Endothelial cell of umbilical vein (primary cell): Measurements from ENCODE around the gene GPATCH11. TPM values are rescaled to one million over a fixed set of nuclear protein-coding genes. Genes with fewer than 3 reads are reported as not detected.

Source experiments
- BruUV-seq: library from RNA; stranded (reverse); fragments of 400-500 nt; replicated peaks from 2 replicates; lab custom pipeline; 2021; lab: Mats Ljungman, UMichigan
- CTCF ChIA-PET: fragments of 300-600, 350-600 bp; sonication (Branson Sonifier 250); formaldehyde crosslinking; loops from one replicate; lab custom pipeline; 2021; ENCODE audit warnings: antibody characterized with exemption, inconsistent platforms; lab: Charles Lee
- POLR2A ChIA-PET: fragments of 300-600, 350-600 bp; sonication (Branson Sonifier 250); formaldehyde crosslinking; loops from one replicate; lab custom pipeline; 2021; ENCODE audit warnings: antibody characterized with exemption, inconsistent platforms; lab: Charles Lee
- DNase-seq: peaks from one replicate; pipeline ENCODE4 v3.0.0-alpha.2; 2011; ENCODE audit warnings: low read depth, low spot score
- FAIRE-seq: peaks from 2 replicates; lab custom pipeline; 2011; peaks lifted over from hg19 to GRCh38; lab: Jason Lieb, UNC
- H2AFZ ChIP-seq: 2 replicates; pipeline ENCODE4 v1.6.0; 2012; ENCODE audit warnings: low read depth, low read length, control low read depth, inconsistent platforms
- H3K27ac ChIP-seq: 2 replicates; pipeline ENCODE4 v1.5.1; 2011; ENCODE audit warnings: low read depth, mild to moderate bottlenecking, control low read depth, low read length, moderate library complexity; ENCODE audit not compliant: insufficient read depth
- H3K27me3 ChIP-seq, 2 experiments: 2 replicates each; pipeline versions ENCODE4 v1.6.0 to v1.6.1; 2011; ENCODE audit warnings: low read length in 2 of 2, mixed read lengths in 1 of 2; ENCODE audit not compliant: control insufficient read depth in 2 of 2, insufficient read depth in 2 of 2
- H3K36me3 ChIP-seq, 2 experiments: 2 replicates in 1 of 2; 3 replicates in 1 of 2; pipeline ENCODE4 v1.5.1; 2011; ENCODE audit warnings: low read length in 2 of 2, mild to moderate bottlenecking in 1 of 2, moderate library complexity in 1 of 2; ENCODE audit not compliant: control insufficient read depth in 2 of 2, insufficient read depth in 2 of 2; ENCODE audit errors: extremely low read depth in 1 of 2
- H3K4me1 ChIP-seq: 3 replicates; pipeline ENCODE4 v1.5.1; 2011; ENCODE audit warnings: mild to moderate bottlenecking, low read length; ENCODE audit not compliant: control insufficient read depth, insufficient read depth; ENCODE audit errors: extremely low read depth
- H3K4me2 ChIP-seq: 2 replicates; pipeline ENCODE4 v1.6.1; 2011; ENCODE audit warnings: low read length, control low read depth, mixed read lengths; ENCODE audit not compliant: insufficient read depth
- H3K4me3 ChIP-seq, 3 experiments: fragments of 200-600 bp in 1 of 3; sonication (generic), shearing (Covaris generic) in 1 of 3; replicated peaks in 1 of 3; 2 replicates each; pipeline ENCODE4 v1.5.1; 2011 to 2016; ENCODE audit warnings: control low read depth in 3 of 3, low read length in 3 of 3, mild to moderate bottlenecking in 2 of 3, inconsistent platforms in 1 of 3, low read depth in 1 of 3, moderate library complexity in 1 of 3; ENCODE audit not compliant: insufficient read depth in 1 of 3
- H3K79me2 ChIP-seq: 2 replicates; pipeline ENCODE4 v1.6.0; 2012; ENCODE audit warnings: low read length, inconsistent platforms; ENCODE audit not compliant: control insufficient read depth, insufficient read depth
- H3K9ac ChIP-seq: replicated peaks from 2 replicates; pipeline ENCODE3; 2011; ENCODE audit warnings: low read length, control low read depth; ENCODE audit not compliant: insufficient read depth; ENCODE audit errors: extremely low read depth
- H3K9me1 ChIP-seq: replicated peaks from 3 replicates; pipeline ENCODE4 v1.6.0; 2011; ENCODE audit warnings: mild to moderate bottlenecking, low read length; ENCODE audit not compliant: control insufficient read depth, insufficient read depth; ENCODE audit errors: extremely low read depth
- H3K9me3 ChIP-seq: replicated peaks from 2 replicates; pipeline ENCODE4 v1.5.1; 2012; ENCODE audit warnings: low read length, inconsistent platforms; ENCODE audit not compliant: control insufficient read depth, insufficient read depth
- H4K20me1 ChIP-seq: replicated peaks from 2 replicates; pipeline ENCODE3; 2011; ENCODE audit warnings: mild to moderate bottlenecking, low read length; ENCODE audit not compliant: control insufficient read depth, insufficient read depth; ENCODE audit errors: extremely low read depth
- CTCF ChIP-seq, 2 donors: IDR thresholded peaks; 1 replicate in 1 of 2; 2 replicates in 1 of 2; pipeline ENCODE4 v1.5.1; 2011; ENCODE audit warnings: low read length in 2 of 2, mild to moderate bottlenecking in 2 of 2, moderate library complexity in 2 of 2, control low read depth in 1 of 2, inconsistent platforms in 1 of 2, low read depth in 1 of 2; ENCODE audit not compliant: insufficient read depth in 1 of 2; ENCODE audit errors: extremely low read depth in 1 of 2
- EZH2 ChIP-seq: IDR thresholded peaks from 2 replicates; pipeline ENCODE4 v1.6.1; 2012; ENCODE audit warnings: borderline replicate concordance, low read depth, mild to moderate bottlenecking, moderate library complexity, low read length, inconsistent platforms; ENCODE audit not compliant: severe bottlenecking
- FOS ChIP-seq: IDR thresholded peaks from 2 replicates; pipeline ENCODE4 v1.6.1; 2011; ENCODE audit warnings: mild to moderate bottlenecking, low read length, moderate library complexity, borderline replicate concordance; ENCODE audit not compliant: insufficient read depth
- GATA2 ChIP-seq: IDR thresholded peaks from 2 replicates; pipeline ENCODE4 v1.7.0; 2011; ENCODE audit warnings: low read depth, mild to moderate bottlenecking, moderate library complexity, mixed read lengths, low read length; ENCODE audit not compliant: insufficient read length, insufficient read depth
- JUN ChIP-seq: IDR thresholded peaks from 2 replicates; pipeline ENCODE4 v1.6.1; 2011; ENCODE audit warnings: borderline replicate concordance, low read depth; ENCODE audit not compliant: insufficient read length, insufficient read depth
- MAX ChIP-seq: IDR thresholded peaks from 2 replicates; pipeline ENCODE4 v1.6.1; 2011; ENCODE audit not compliant: insufficient read depth, insufficient read length
- MYC ChIP-seq: IDR thresholded peaks from one replicate; pipeline ENCODE4 v1.6.1; 2011; ENCODE audit warnings: mild to moderate bottlenecking, low read depth, low read length
- POLR2A ChIP-seq: IDR thresholded peaks from 2 replicates; pipeline ENCODE4 v1.6.1; 2012; ENCODE audit warnings: low read depth, mild to moderate bottlenecking, control low read depth, low read length
- POLR2AphosphoS5 ChIP-seq: IDR thresholded peaks from 2 replicates; pipeline ENCODE4 v1.6.1; 2012; ENCODE audit warnings: low read depth, mild to moderate bottlenecking, control low read depth, low read length, moderate library complexity; ENCODE audit not compliant: insufficient read depth
- dilution Hi-C: fragments of 300-500 bp; cut with MboI; formaldehyde crosslinking; loops from one replicate; pipeline ENCODE4 v1.15.0; 2019; ENCODE audit warnings: low sequenced_read_pairs; ENCODE audit not compliant: extremely low pct_ligation_motif_present
- intact Hi-C: fragments of 100-400 bp; cut with micrococcal nuclease; formaldehyde crosslinking; loops from one replicate; pipeline ENCODE4 v1.10.0; 2022
- polyA plus RNA-seq, 4 experiments: library from polyadenylated mRNA; depleted of rRNA in 3 of 4; stranded (reverse) in 3 of 4; unstranded in 1 of 4; fragments of >200 nt; gene quantifications; 2 replicates each; pipeline versions ENCODE4 v1.2.1 to v1.2.3, GENCODE V29; 2011 to 2012; ENCODE audit warnings: missing spikeins in 1 of 4
- total RNA-seq: library from RNA; stranded (reverse); gene quantifications from 2 replicates; pipeline ENCODE4 v1.2.3, GENCODE V29; 2021

The GPATCH11 gene
- total and polyA plus RNA-seq, 2 donors (not counting 3 experiments of a cell fraction or from before 2014, with no cell fraction given), result 2.1 to 10.2 TPM

GRCh38 chr2:37102588-37102987 lies 18.3 kb downstream of the GPATCH11 start:
- Histone ChIP-seq H3K9me3 (no peaks in the 10 kb centered on the region), H3K9me1 (no peaks in the 10 kb centered on the region), H3K9ac (no peak overlapping the region), H2AFZ (no peak overlapping the region), H4K20me1 (no peaks in the 10 kb centered on the region), H3K4me3 (no peak overlapping the region), H3K4me2 (no peak overlapping the region), H3K27me3 (no peaks in the 10 kb centered on the region), H3K4me1 (peaks cover 15% of the 10 kb centered on the region), H3K79me2 (no peaks in the 10 kb centered on the region), H3K36me3 (peaks cover 3 to 6% of the 10 kb centered on the region in 2 experiments), H3K27ac (no peak overlapping the region)
- FAIRE-seq (no peak), DNase-seq (no peak)
- TF ChIP-seq MAX (no peak), EZH2 (no peak), JUN (no peak), POLR2AphosphoS5 (no peak), CTCF (IDR thresholded peaks at IDR 0.05; ENCODE audit: extremely low read depth in 1 of 2, insufficient read depth in 1 of 2, low read depth in 1 of 2, low read length in 2 of 2) (no peak), FOS (no peak), GATA2 (no peak), POLR2A (no peak), MYC (no peak)
- ChIA-PET CTCF (no interaction called here), POLR2A (no interaction called here)
- intact Hi-C loops, result no loop called here
- dilution Hi-C loops, result no loop called here
- BruUV-seq, result no TSS peak
